Muscle layer of duodenum (tissue), 2 donors: ENCODE measurements around the gene SEMA6C.

Experiments
- H3K27ac ChIP-seq: one replicate; pipeline ENCODE4 v1.7.0; 2013; ENCODE audit warnings: mild to moderate bottlenecking, low read length
- H3K27me3 ChIP-seq: one replicate; pipeline ENCODE4 v1.7.0; 2013; ENCODE audit warnings: low read depth, mild to moderate bottlenecking, control low read depth, low read length
- H3K36me3 ChIP-seq, 2 donors: one replicate each; pipeline ENCODE4 v1.7.0; 2013; ENCODE audit warnings: low read length in 2 of 2, control low read depth in 1 of 2, mild to moderate bottlenecking in 1 of 2; ENCODE audit not compliant: insufficient read depth in 2 of 2, control insufficient read depth in 1 of 2
- H3K4me1 ChIP-seq, 2 donors: one replicate each; pipeline ENCODE4 v1.7.0; 2013; ENCODE audit warnings: low read length in 2 of 2, mild to moderate bottlenecking in 2 of 2, control low read depth in 1 of 2, moderate library complexity in 1 of 2; ENCODE audit not compliant: insufficient read depth in 2 of 2, control insufficient read depth in 1 of 2
- H3K4me3 ChIP-seq, 2 donors: one replicate each; pipeline ENCODE4 v1.7.0; 2013; ENCODE audit warnings: low read length in 2 of 2, low read depth in 1 of 2, mild to moderate bottlenecking in 1 of 2
- H3K9me3 ChIP-seq, 2 donors: one replicate each; pipeline ENCODE4 v1.7.0; 2013; ENCODE audit warnings: low read length in 2 of 2, control low read depth in 1 of 2, mild to moderate bottlenecking in 1 of 2; ENCODE audit not compliant: control insufficient read depth in 1 of 2
- donor health status: healthy.

The SEMA6C gene

GRCh38 chr1:151176514-151177045 lies 30.1 kb upstream of the SEMA6C start:
- Histone ChIP-seq H3K4me1 (peaks cover 0 to 4% of the 10 kb centered on the region in 2 donors), H3K27ac (no peak overlapping the region), H3K36me3 (peaks cover 48 to 58% of the 10 kb centered on the region in 2 donors), H3K4me3 (no peak overlapping the region), H3K27me3 (no peaks in the 10 kb centered on the region), H3K9me3 (no peaks in the 10 kb centered on the region)

- Histone ChIP-seq H3K4me3 (no peak within 1 kb of the TSS), H3K27ac (peak within 1 kb of the TSS; percentile 12), H3K27me3 (no peaks in the 10 kb centered on the region), H3K9me3 (no peaks in the 10 kb centered on the region), H3K4me1 (peaks cover 0 to 4% of the 10 kb centered on the region in 2 donors), H3K36me3 (peaks cover 42 to 53% of the 10 kb centered on the region in 2 donors)
These were observed 29.4 kb upstream of the SEMA6C start, which contains the start of gene TMOD4 for GRCh38 chr1:151175863-151176262. TSS of gene TMOD4 (minus strand) at chr1:151175981. CDS start at chr1:151174875, 1,106 bp downstream.

- H3K9me3 ChIP-seq, result no peaks in the 10 kb centered on the region
- H3K27me3 ChIP-seq, result no peaks in the 10 kb centered on the region
- H3K4me3 ChIP-seq, result no peak overlapping the region
- H3K36me3 ChIP-seq, result peaks cover 41 to 55% of the 10 kb centered on the region in 2 donors
- H3K27ac ChIP-seq, result peak overlapping the region; percentile 12
- H3K4me1 ChIP-seq, result peaks cover 0 to 4% of the 10 kb centered on the region in 2 donors
These were observed 28.8 kb upstream of the SEMA6C start for GRCh38 chr1:151175041-151175741.

GRCh38 chr1:151171190-151171589 lies 24.8 kb upstream of the SEMA6C start:
- H3K27me3 ChIP-seq, result no peaks in the 10 kb centered on the region
- no peak overlapping the region for H3K4me3 ChIP-seq
- peaks cover 10 to 16% of the 10 kb centered on the region in 2 donors for H3K4me1 ChIP-seq
- peaks cover 26 to 56% of the 10 kb centered on the region in 2 donors for H3K36me3 ChIP-seq
- no peak overlapping the region for H3K27ac ChIP-seq
- H3K9me3 ChIP-seq, result no peaks in the 10 kb centered on the region

GRCh38 chr1:151167116-151167515 lies 20.7 kb upstream of the SEMA6C start:
- peak overlapping the region; percentile 94 to 99 for H3K4me3 ChIP-seq
- H3K36me3 ChIP-seq, result peaks cover 8 to 38% of the 10 kb centered on the region in 2 donors
- peaks cover 10 to 24% of the 10 kb centered on the region in 2 donors for H3K4me1 ChIP-seq
- H3K9me3 ChIP-seq, result no peaks in the 10 kb centered on the region
- H3K27me3 ChIP-seq, result no peaks in the 10 kb centered on the region
- H3K27ac ChIP-seq, result peak overlapping the region; percentile 89

GRCh38 chr1:151166505-151166956 lies 20.1 kb upstream of the SEMA6C start:
- H3K9me3 ChIP-seq, result no peaks in the 10 kb centered on the region
- H3K27me3 ChIP-seq, result no peaks in the 10 kb centered on the region
- H3K4me1 ChIP-seq, result peaks cover 10 to 24% of the 10 kb centered on the region in 2 donors
- H3K4me3 ChIP-seq, result peak overlapping the region; percentile 94 to 99
- peak overlapping the region; percentile 89 for H3K27ac ChIP-seq
- H3K36me3 ChIP-seq, result peaks cover 11 to 43% of the 10 kb centered on the region in 2 donors

- Histone ChIP-seq H3K27me3 (no peaks in the 10 kb centered on the region), H3K36me3 (peaks cover 14 to 46% of the 10 kb centered on the region in 2 donors), H3K4me3 (peak within 1 kb of the TSS; percentile 94 to 99), H3K9me3 (no peaks in the 10 kb centered on the region), H3K4me1 (peaks cover 10 to 24% of the 10 kb centered on the region in 2 donors), H3K27ac (peak within 1 kb of the TSS; percentile 89)
These were observed 19.5 kb upstream of the SEMA6C start, which contains the start of the genes LYSMD1 and SCNM1 for GRCh38 chr1:151165738-151166504. TSS of gene LYSMD1 (minus strand) at chr1:151165902. CDS start at chr1:151165258, 644 bp downstream. TSS of gene SCNM1 (plus strand) at chr1:151166144. CDS start at chr1:151166153, 9 bp downstream.

GRCh38 chr1:151165281-151165737 lies 18.9 kb upstream of the SEMA6C start:
- H3K27ac ChIP-seq, result peak overlapping the region; percentile 89
- H3K9me3 ChIP-seq, result no peaks in the 10 kb centered on the region
- no peaks in the 10 kb centered on the region for H3K27me3 ChIP-seq
- H3K4me3 ChIP-seq, result peak overlapping the region; percentile 94 to 99
- peaks cover 19 to 46% of the 10 kb centered on the region in 2 donors for H3K36me3 ChIP-seq
- peaks cover 10 to 29% of the 10 kb centered on the region in 2 donors for H3K4me1 ChIP-seq

- Histone ChIP-seq H3K4me1 (peaks cover 10 to 32% of the 10 kb centered on the region in 2 donors), H3K27ac (peak overlapping the region; percentile 89), H3K9me3 (no peaks in the 10 kb centered on the region), H3K4me3 (peak overlapping the region; percentile 94 to 99), H3K27me3 (no peaks in the 10 kb centered on the region), H3K36me3 (peaks cover 14 to 45% of the 10 kb centered on the region in 2 donors)
These were observed 18.4 kb upstream of the SEMA6C start for GRCh38 chr1:151164732-151165280.

- H3K27me3 ChIP-seq, result no peaks in the 10 kb centered on the region
- no peaks in the 10 kb centered on the region for H3K9me3 ChIP-seq
- no peak overlapping the region for H3K27ac ChIP-seq
- no peak overlapping the region for H3K4me3 ChIP-seq
- peaks cover 12 to 48% of the 10 kb centered on the region in 2 donors for H3K36me3 ChIP-seq
- peaks cover 0 to 15% of the 10 kb centered on the region in 2 donors for H3K4me1 ChIP-seq
These were observed 12.9 kb upstream of the SEMA6C start for GRCh38 chr1:151159373-151159772.
